SK-N-SH (cell line): ENCODE results near the gene ALDH4A1. TPM values are rescaled to one million over a fixed set of nuclear protein-coding genes. Genes with fewer than 3 reads are reported as not detected.

Experiments used
- CTCF ChIA-PET: fragments of 300-600, 350-600 bp; formaldehyde crosslinking; extraction: SDS; loops from one replicate; lab custom pipeline; 2021; lab: Yijun Ruan, JAX
- POLR2A ChIA-PET: fragments of 350-600 bp; sonication (Branson Sonifier 250); formaldehyde crosslinking; extraction: SDS; loops from one replicate; lab custom pipeline; 2020; ENCODE audit warnings: antibody characterized with exemption, inconsistent platforms; lab: Yijun Ruan, JAX
- DNase-seq: peaks from one replicate; pipeline ENCODE4 v3.0.0; 2012
- H2AFZ ChIP-seq: fragments of 200-600 bp; sonication (generic); 2 replicates; pipeline ENCODE4 v1.8.1; 2016; ENCODE audit warnings: antibody characterized with exemption, mild to moderate bottlenecking, low read depth
- H3F3A ChIP-seq: fragments of 200-600 bp; sonication (generic); replicated peaks from 2 replicates; pipeline ENCODE3; 2016; ENCODE audit warnings: antibody characterized with exemption, mild to moderate bottlenecking; ENCODE audit not compliant: insufficient read depth
- H3K27ac ChIP-seq, 2 experiments: fragments of 200-500 bp in 1 of 2; fragments of 200-600 bp in 1 of 2; sonication (Bioruptor generic) in 1 of 2; sonication (generic), shearing (Covaris generic) in 1 of 2; 2 replicates each; pipeline versions ENCODE4 v1.5.1 to v1.6.1; 2014 to 2016; ENCODE audit warnings: low read depth in 2 of 2, inconsistent platforms in 1 of 2, low read length in 1 of 2, mild to moderate bottlenecking in 1 of 2, mixed read lengths in 1 of 2
- H3K27me3 ChIP-seq: fragments of 200-600 bp; sonication (generic), shearing (Covaris generic); 2 replicates; pipeline ENCODE4 v1.6.1; 2016; ENCODE audit warnings: mixed run types; ENCODE audit not compliant: insufficient read depth
- H3K36me3 ChIP-seq, 2 experiments: fragments of 200-500 bp in 1 of 2; fragments of 200-600 bp in 1 of 2; sonication (Bioruptor generic) in 1 of 2; sonication (generic) in 1 of 2; replicated peaks in 1 of 2; 2 replicates each; pipeline versions ENCODE3 to v1.5.1; 2014 to 2016; ENCODE audit warnings: low read length in 1 of 2, mild to moderate bottlenecking in 1 of 2; ENCODE audit not compliant: insufficient read depth in 2 of 2, control insufficient read depth in 1 of 2
- H3K4me1 ChIP-seq, 2 experiments: fragments of 200-500 bp in 1 of 2; fragments of 200-600 bp in 1 of 2; sonication (Bioruptor generic) in 1 of 2; sonication (generic), shearing (Covaris generic) in 1 of 2; 2 replicates each; pipeline versions ENCODE4 v1.5.1 to v1.6.1; 2014 to 2016; ENCODE audit warnings: low read depth in 1 of 2, low read length in 1 of 2, mixed run types in 1 of 2; ENCODE audit not compliant: insufficient read depth in 2 of 2, control insufficient read depth in 1 of 2
- H3K4me2 ChIP-seq: fragments of 200-600 bp; sonication (generic), shearing (Covaris generic); 2 replicates; pipeline ENCODE4 v1.6.1; 2017; ENCODE audit warnings: mixed run types
- H3K4me3 ChIP-seq, 2 experiments: fragments of 200-500 bp in 1 of 2; fragments of 200-600 bp in 1 of 2; sonication (Bioruptor generic) in 1 of 2; sonication (generic), shearing (Covaris generic) in 1 of 2; 2 replicates each; pipeline versions ENCODE4 v1.5.1 to v1.8.1; 2014 to 2016; ENCODE audit warnings: low read depth in 2 of 2, inconsistent platforms in 1 of 2, low read length in 1 of 2, mild to moderate bottlenecking in 1 of 2, mixed read lengths in 1 of 2, moderate library complexity in 1 of 2
- H3K79me2 ChIP-seq: fragments of 200-600 bp; sonication (generic); 2 replicates; pipeline ENCODE4 v1.8.1; 2017; ENCODE audit warnings: mild to moderate bottlenecking; ENCODE audit not compliant: insufficient read depth
- H3K9ac ChIP-seq: fragments of 200-600 bp; sonication (generic); 2 replicates; pipeline ENCODE4 v1.6.1; 2017; ENCODE audit warnings: mixed run types
- H3K9me2 ChIP-seq: fragments of 200-600 bp; sonication (generic); 2 replicates; pipeline ENCODE4 v1.6.1; 2017; ENCODE audit warnings: mixed run types
- H3K9me3 ChIP-seq: fragments of 200-600 bp; sonication (generic); 2 replicates; pipeline ENCODE4 v1.6.1; 2017; ENCODE audit warnings: mixed run types, mild to moderate bottlenecking, moderate library complexity
- H4K20me1 ChIP-seq: fragments of 200-600 bp; sonication (generic); 2 replicates; pipeline ENCODE4 v1.6.1; 2017; ENCODE audit warnings: mild to moderate bottlenecking, mixed run types; ENCODE audit not compliant: insufficient read depth
- CHD2 ChIP-seq: fragments of 150-350 bp; IDR thresholded peaks from 2 replicates; pipeline ENCODE4 v1.6.1; 2018; ENCODE audit warnings: low read length; ENCODE audit not compliant: partially characterized antibody
- EP300 ChIP-seq, 2 experiments: IDR thresholded peaks; 2 replicates each; pipeline versions ENCODE4 v1.4.0 to v1.6.1; 2012; ENCODE audit warnings: borderline replicate concordance in 1 of 2, low read depth in 1 of 2, low read length in 1 of 2
- EZH2phosphoT487 ChIP-seq: fragments of 200-600 bp; sonication (generic); IDR thresholded peaks from 2 replicates; pipeline ENCODE4 v1.6.1; 2017; ENCODE audit warnings: low read depth, mixed run types, mild to moderate bottlenecking, antibody characterized with exemption, moderate library complexity, borderline replicate concordance
- FOSL2 ChIP-seq: IDR thresholded peaks from 2 replicates; pipeline ENCODE4 v1.4.0; 2012; ENCODE audit warnings: low read depth, mild to moderate bottlenecking, moderate library complexity, borderline replicate concordance
- GABPA ChIP-seq: IDR thresholded peaks from 2 replicates; pipeline ENCODE4 v1.4.0; 2012; ENCODE audit warnings: low read depth, mild to moderate bottlenecking
- MAX ChIP-seq: IDR thresholded peaks from 2 replicates; pipeline ENCODE4 v1.4.0; 2012; ENCODE audit warnings: low read depth
- MXI1 ChIP-seq: IDR thresholded peaks from 2 replicates; pipeline ENCODE4 v1.6.1; 2012; ENCODE audit warnings: mild to moderate bottlenecking, low read depth, low read length, improper control_type of control experiment
- NFIC ChIP-seq: IDR thresholded peaks from 2 replicates; pipeline ENCODE4 v1.4.0; 2012; ENCODE audit warnings: borderline replicate concordance
- NRF1 ChIP-seq: IDR thresholded peaks from 2 replicates; pipeline ENCODE4 v1.6.1; 2012; ENCODE audit warnings: low read depth, mild to moderate bottlenecking, low read length
- PBX3 ChIP-seq: IDR thresholded peaks from 2 replicates; pipeline ENCODE4; 2012
- POLR2AphosphoS5 ChIP-seq: IDR thresholded peaks from 2 replicates; pipeline ENCODE4 v1.6.1; 2012; ENCODE audit warnings: low read depth, low read length
- RAD21 ChIP-seq: IDR thresholded peaks from 2 replicates; pipeline ENCODE4 v1.6.1; 2012; ENCODE audit warnings: mild to moderate bottlenecking, low read length
- REST ChIP-seq: IDR thresholded peaks from 2 replicates; pipeline ENCODE4 v1.6.1; 2012; ENCODE audit warnings: mild to moderate bottlenecking, low read depth, low read length, moderate library complexity
- RXRA ChIP-seq: IDR thresholded peaks from 2 replicates; pipeline ENCODE4 v1.4.0; 2012; ENCODE audit warnings: low read depth, mild to moderate bottlenecking, borderline replicate concordance
- SMC3 ChIP-seq: IDR thresholded peaks from 2 replicates; pipeline ENCODE4 v1.6.1; 2012; ENCODE audit warnings: low read depth, low read length, improper control_type of control experiment
- TAF1 ChIP-seq: IDR thresholded peaks from 2 replicates; pipeline ENCODE4 v1.6.1; 2012; ENCODE audit warnings: low read depth, mild to moderate bottlenecking, low read length, moderate library complexity, borderline replicate concordance
- TCF12 ChIP-seq: IDR thresholded peaks from 2 replicates; pipeline ENCODE4 v1.4.0; 2012
- USF1 ChIP-seq: IDR thresholded peaks from 2 replicates; pipeline ENCODE4 v1.4.0; 2012; ENCODE audit warnings: low read depth, borderline replicate concordance
- USF2 ChIP-seq: fragments of 150-350 bp; IDR thresholded peaks from 2 replicates; pipeline ENCODE4 v1.6.1; 2017; ENCODE audit warnings: antibody characterized with exemption, low read length, low read depth, borderline replicate concordance
- YY1 ChIP-seq: IDR thresholded peaks from 2 replicates; pipeline ENCODE4 v1.4.0; 2012; ENCODE audit warnings: low read depth, mild to moderate bottlenecking
- ZBTB33 ChIP-seq: IDR thresholded peaks from 2 replicates; pipeline ENCODE4 v1.4.0; 2012; ENCODE audit warnings: low read depth, borderline replicate concordance
- WGBS: methylation state at CpG from one replicate; pipeline ENCODE4 v1.1.6; 2017; ENCODE audit warnings: low lambda C conversion rate; 5-methylcytosine and 5-hydroxymethylcytosine counted together
- polyA plus RNA-seq, 3 experiments: library from polyadenylated mRNA; depleted of rRNA; stranded (reverse); fragments of >200 nt; gene quantifications; 2 replicates each; pipeline ENCODE4 v1.2.3, GENCODE V29; 2012

ALDH4A1 gene
- polyA plus RNA-seq, 1 of the 3 experiments (the other 2 are of a cell fraction), result 18.5 TPM

- Histone ChIP-seq H3K27ac (peak overlapping the region in 1 of 2 experiments; percentile 94; a peak in 2 of 4 replicates), H3K36me3 (no peaks in the 10 kb centered on the region), H3K79me2 (peaks cover 59% of the 10 kb centered on the region), H2AFZ (no peak overlapping the region; the same call in 1 of the 2 replicates), H3K4me1 (peaks cover 46 to 50% of the 10 kb centered on the region in 2 experiments; a peak in 3 of 4 replicates), H3K9me2 (no peaks in the 10 kb centered on the region), H3K27me3 (no peaks in the 10 kb centered on the region), H3K9me3 (no peaks in the 10 kb centered on the region), H3K4me2 (peak overlapping the region; percentile 66), H3K9ac (peak overlapping the region; percentile 73), H3K4me3 (0 out of 4 replicates have a peak overlapping the region, but pooled peaks of 1 of the 2 experiments have one; percentile 22), H3F3A (peaks cover 4% of the 10 kb centered on the region), H4K20me1 (no peaks in the 10 kb centered on the region)
- WGBS, result 22% methylated on average over 7 of the region's 13 CpGs
- ChIA-PET POLR2A (no interaction called here), CTCF (interaction anchor here (1.0 to 8.4 kb wide), 3 partner anchors 14 to 42 kb away, joined by 3 to 98 read pairs (median 3); no protein-coding TSS in a partner anchor)
- no peak for DNase-seq
- peak; percentile 74; the same call in 1 of the 2 replicates for TF ChIP-seq USF1
- 0 out of 2 replicates have a peak, but pooled peaks have one; percentile 22 for TF ChIP-seq REST
- no peak for TF ChIP-seq CHD2
- TF ChIP-seq USF2, result no peak
- TF ChIP-seq ZBTB33, result no peak
- no peak for TF ChIP-seq NRF1
- no peak for TF ChIP-seq SMC3
- TF ChIP-seq RAD21, result no peak
- peak; percentile 87 for TF ChIP-seq FOSL2
- TF ChIP-seq RXRA, result peak; percentile 68; the same call in 1 of the 2 replicates
- TF ChIP-seq YY1, result no peak
- peak in 1 of 2 experiments; percentile 75; a peak in 1 of 4 replicates for TF ChIP-seq EP300 (IDR thresholded peaks at IDR 0.05; ENCODE audit: borderline replicate concordance in 1 of 2, low read depth in 1 of 2, low read length in 1 of 2)
- peak; percentile 35; the same call in 1 of the 2 replicates for TF ChIP-seq TAF1
- peak; percentile 93 for TF ChIP-seq MAX
- no peak for TF ChIP-seq MXI1
- peak; percentile 68 for TF ChIP-seq GABPA
- TF ChIP-seq PBX3, result peak; percentile 79
- no peak for TF ChIP-seq NFIC
- TF ChIP-seq EZH2phosphoT487, result no peak
- peak; percentile 81 for TF ChIP-seq TCF12
- TF ChIP-seq POLR2AphosphoS5, result peak; percentile 39; the same call in 1 of the 2 replicates
Measured at GRCh38 chr1:18926315-18927081, 24.1 kb upstream of the ALDH4A1 start.
